HG03571 (cell line): ENCODE data around the gene ELMO1.

Source experiments
- ATAC-seq: cut with Tn5 transposase; IDR thresholded peaks from one replicate; pipeline ENCODE4 v1.9.1; 2021; ENCODE audit not compliant: unreplicated experiment

The ELMO1 gene

GRCh38 chr7:37282093-37282444 lies 166.6 kb downstream of the ELMO1 start:
- ATAC-seq, result no peak

GRCh38 chr7:37281368-37282092 lies 167.1 kb downstream of the ELMO1 start:
- ATAC-seq, result no peak

- no peak for ATAC-seq
These were observed 171.2 kb downstream of the ELMO1 start for GRCh38 chr7:37277513-37277912.

- no peak for ATAC-seq
These were observed 173.5 kb downstream of the ELMO1 start for GRCh38 chr7:37275078-37275710.

- ATAC-seq, result no peak
These were observed 174.8 kb downstream of the ELMO1 start for GRCh38 chr7:37273891-37274290.

GRCh38 chr7:37269711-37270508 lies 178.8 kb downstream of the ELMO1 start:
- no peak for ATAC-seq

- ATAC-seq, result no peak
These were observed 181.4 kb downstream of the ELMO1 start for GRCh38 chr7:37267251-37267650.

- ATAC-seq, result no peak
These were observed 182.8 kb downstream of the ELMO1 start for GRCh38 chr7:37265876-37266275.

- no peak for ATAC-seq
These were observed 183.7 kb downstream of the ELMO1 start for GRCh38 chr7:37265006-37265405.

GRCh38 chr7:37262181-37262580 lies 186.5 kb downstream of the ELMO1 start:
- no peak for ATAC-seq

- no peak for ATAC-seq
These were observed 189.3 kb downstream of the ELMO1 start for GRCh38 chr7:37259319-37259821.

- ATAC-seq, result no peak
These were observed 192.0 kb downstream of the ELMO1 start for GRCh38 chr7:37256631-37257030.

GRCh38 chr7:37255327-37255944 lies 193.2 kb downstream of the ELMO1 start:
- no peak for ATAC-seq

GRCh38 chr7:37251222-37251621 lies 197.4 kb downstream of the ELMO1 start:
- ATAC-seq, result no peak

GRCh38 chr7:37249240-37249639 lies 199.4 kb downstream of the ELMO1 start:
- no peak for ATAC-seq

- no peak for ATAC-seq
These were observed 200.2 kb downstream of the ELMO1 start for GRCh38 chr7:37248396-37248861.

- ATAC-seq, result no peak
These were observed 200.8 kb downstream of the ELMO1 start for GRCh38 chr7:37247861-37248260.

GRCh38 chr7:37245590-37245989 lies 203.1 kb downstream of the ELMO1 start:
- ATAC-seq, result no peak

- no peak for ATAC-seq
These were observed 211.8 kb downstream of the ELMO1 start for GRCh38 chr7:37236906-37237305.

- ATAC-seq, result no peak
These were observed 212.9 kb downstream of the ELMO1 start for GRCh38 chr7:37235813-37236212.

GRCh38 chr7:37234928-37235327 lies 213.7 kb downstream of the ELMO1 start:
- no peak for ATAC-seq
